ENCODE measurements around the gene CLASP1. TPM values are rescaled to one million over a fixed set of nuclear protein-coding genes. Genes with fewer than 3 reads are reported as not detected.
"Not testable (repeated sequence)": the region's sequence is repeated elsewhere in the genome, so short reads cannot be mapped to it uniquely, and the experiment has no call there.

The CLASP1 gene
- polyA plus RNA-seq, 1 experiment, result 12.8 TPM

- no peak for DNase-seq (ENCODE audit: low read depth, low spot score)
- no peak for TF ChIP-seq CTCF (IDR thresholded peaks at IDR 0.05; ENCODE audit: low read depth, low read length)
- H3K27ac ChIP-seq (ENCODE audit: low read depth, low read length), result no peak overlapping the region
- no peaks in the 10 kb centered on the region; the same call in 1 of the 2 replicates for H3K9me3 ChIP-seq (ENCODE audit: control insufficient read depth, insufficient read depth, low read length)
- POLR2A ChIA-PET, result no interaction called here
- H3K4me3 ChIP-seq (ENCODE audit: low read depth, low read length), result no peak overlapping the region
- CTCF ChIA-PET, result interaction anchor here (0.5 to 1.5 kb wide), 4 partner anchors 20 to 1575 kb away, joined by 3 to 6 read pairs (median 4); no protein-coding TSS in a partner anchor
- no peaks in the 10 kb centered on the region for H3K27me3 ChIP-seq (ENCODE audit: control insufficient read depth, insufficient read depth, low read length)
Measured at GRCh38 chr2:121335294-121336290, 313.7 kb downstream of the CLASP1 start.

- POLR2A ChIA-PET, result no interaction called here
- CTCF ChIA-PET, result no interaction called here
- no peak for TF ChIP-seq CTCF (IDR thresholded peaks at IDR 0.05; ENCODE audit: low read depth, low read length)
- no peak overlapping the region for H3K27ac ChIP-seq (ENCODE audit: low read depth, low read length)
- no peaks in the 10 kb centered on the region for H3K27me3 ChIP-seq (ENCODE audit: control insufficient read depth, insufficient read depth, low read length)
- no peak for DNase-seq (ENCODE audit: low read depth, low spot score)
- no peaks in the 10 kb centered on the region; the same call in 1 of the 2 replicates for H3K9me3 ChIP-seq (ENCODE audit: control insufficient read depth, insufficient read depth, low read length)
- no peak overlapping the region for H3K4me3 ChIP-seq (ENCODE audit: low read depth, low read length)
Measured at GRCh38 chr2:121334581-121335293, 314.5 kb downstream of the CLASP1 start.

- Histone ChIP-seq H3K4me3 (ENCODE audit: low read depth, low read length) (no peak overlapping the region), H3K27ac (ENCODE audit: low read depth, low read length) (no peak overlapping the region), H3K27me3 (ENCODE audit: control insufficient read depth, insufficient read depth, low read length) (peaks cover 2% of the 10 kb centered on the region), H3K9me3 (ENCODE audit: control insufficient read depth, insufficient read depth, low read length) (no peaks in the 10 kb centered on the region; the same call in 1 of the 2 replicates)
- ChIA-PET POLR2A (interaction anchor here (0.5 kb wide), 1 partner anchor 83 kb away, joined by 5 read pairs; no protein-coding TSS in a partner anchor), CTCF (no interaction called here)
- TF ChIP-seq CTCF (IDR thresholded peaks at IDR 0.05; ENCODE audit: low read depth, low read length), result no peak
- no peak for DNase-seq (ENCODE audit: low read depth, low spot score)
Measured at GRCh38 chr2:121333834-121334558, 315.3 kb downstream of the CLASP1 start.

GRCh38 chr2:121333231-121333630, 316.0 kb downstream of the CLASP1 start:
- POLR2A ChIA-PET, result no interaction called here
- no peak for DNase-seq (ENCODE audit: low read depth, low spot score)
- no peak overlapping the region for H3K4me3 ChIP-seq (ENCODE audit: low read depth, low read length)
- no peak for TF ChIP-seq CTCF (IDR thresholded peaks at IDR 0.05; ENCODE audit: low read depth, low read length)
- CTCF ChIA-PET, result no interaction called here
- no peak overlapping the region for H3K27ac ChIP-seq (ENCODE audit: low read depth, low read length)
- no peaks in the 10 kb centered on the region; the same call in 1 of the 2 replicates for H3K9me3 ChIP-seq (ENCODE audit: control insufficient read depth, insufficient read depth, low read length)
- peaks cover 5% of the 10 kb centered on the region for H3K27me3 ChIP-seq (ENCODE audit: control insufficient read depth, insufficient read depth, low read length)

- H3K27ac ChIP-seq (ENCODE audit: low read depth, low read length); CTCF ChIA-PET; H3K9me3 ChIP-seq (ENCODE audit: control insufficient read depth, insufficient read depth, low read length); POLR2A ChIA-PET; DNase-seq (ENCODE audit: low read depth, low spot score); H3K4me3 ChIP-seq (ENCODE audit: low read depth, low read length); H3K27me3 ChIP-seq (ENCODE audit: control insufficient read depth, insufficient read depth, low read length): not testable (repeated sequence)
Measured at GRCh38 chr2:121331324-121331723, 317.9 kb downstream of the CLASP1 start.
